NCI-H1417 (cell line): ENCODE measurements around the gene PTPRU.
A peak's percentile ranks its signal among the peaks of the same experiment; 100 is the strongest.

Experiments
- DNase-seq, 3 experiments: peaks; one replicate each; lab custom pipeline; 2025; lab: John Stamatoyannopoulos, UW

The PTPRU gene

DNA sequence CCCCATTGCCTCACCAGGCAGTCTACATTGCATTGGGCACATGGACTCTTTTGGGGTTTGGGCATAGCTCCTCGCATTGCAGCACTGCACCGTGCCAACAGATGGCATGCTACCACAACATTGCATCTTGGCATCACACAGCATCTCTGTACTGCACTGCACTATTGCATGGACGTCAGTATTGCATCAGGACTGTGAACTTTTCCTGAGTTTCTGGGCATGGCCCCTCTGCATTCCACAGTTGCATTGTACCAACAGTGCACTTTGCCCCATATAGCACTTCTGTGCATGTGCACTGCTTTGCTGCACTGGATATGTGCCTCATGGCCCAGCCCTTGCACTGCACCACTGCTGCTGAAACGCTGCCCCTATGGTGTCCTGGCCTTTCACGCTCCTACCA is 9.6 kb downstream of the PTPRU start:
- DNase-seq = peak; percentile 25 to 58 (median 25)

DNA sequence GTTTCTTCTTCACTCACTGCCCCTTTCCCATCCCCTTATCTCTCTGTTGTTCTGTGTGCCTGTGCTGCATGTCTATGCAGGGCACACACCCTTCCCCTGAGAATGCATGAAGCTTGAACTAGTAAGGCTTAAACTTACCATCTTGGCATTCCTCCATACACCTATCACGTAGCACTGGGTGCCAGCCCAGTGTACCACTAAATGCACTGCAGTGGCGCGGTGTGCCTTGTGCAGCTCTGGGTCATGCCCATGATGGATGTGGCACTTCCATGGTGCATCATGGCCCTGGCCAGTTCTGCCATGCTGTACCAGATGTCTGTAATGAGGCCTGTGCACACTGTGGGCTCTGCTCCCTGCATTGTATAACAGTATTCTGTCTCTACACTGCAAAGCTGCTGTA is 10.7 kb downstream of the PTPRU start:
- no peak for DNase-seq

DNA sequence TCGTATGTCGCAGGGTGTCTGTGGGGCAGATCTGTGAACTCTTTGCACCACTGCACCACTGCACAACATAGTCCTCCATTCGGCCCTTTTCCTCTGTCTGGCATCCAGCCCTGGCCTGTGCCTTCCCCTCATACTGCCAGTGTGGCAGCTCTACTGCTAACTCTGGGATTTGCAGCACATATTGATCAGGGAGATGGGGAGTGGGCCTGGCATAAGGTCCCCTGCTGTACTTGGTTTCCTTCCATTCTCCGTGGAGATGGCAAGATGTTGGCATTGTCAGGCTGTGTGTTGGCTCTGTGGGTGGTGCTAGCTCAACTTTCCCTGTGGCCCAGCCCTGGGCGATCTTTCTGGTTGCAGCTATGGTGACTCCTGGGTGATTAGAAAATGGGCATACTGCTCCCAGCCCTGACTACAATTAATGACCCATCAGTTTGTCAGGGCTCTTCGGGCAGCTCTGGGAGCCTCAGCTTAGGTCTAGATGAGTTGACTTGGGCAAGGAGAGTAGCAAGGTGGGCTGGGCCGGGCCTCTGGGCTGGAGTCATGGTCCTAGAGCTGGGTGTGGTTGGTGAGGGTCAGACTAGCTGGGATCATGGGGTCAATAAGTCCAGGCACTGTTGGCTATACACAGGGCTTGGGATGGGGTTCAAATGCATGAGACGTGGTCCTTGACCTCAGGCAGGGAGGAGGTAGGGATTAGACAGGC is 11.4 kb downstream of the PTPRU start:
- no peak for DNase-seq

DNA sequence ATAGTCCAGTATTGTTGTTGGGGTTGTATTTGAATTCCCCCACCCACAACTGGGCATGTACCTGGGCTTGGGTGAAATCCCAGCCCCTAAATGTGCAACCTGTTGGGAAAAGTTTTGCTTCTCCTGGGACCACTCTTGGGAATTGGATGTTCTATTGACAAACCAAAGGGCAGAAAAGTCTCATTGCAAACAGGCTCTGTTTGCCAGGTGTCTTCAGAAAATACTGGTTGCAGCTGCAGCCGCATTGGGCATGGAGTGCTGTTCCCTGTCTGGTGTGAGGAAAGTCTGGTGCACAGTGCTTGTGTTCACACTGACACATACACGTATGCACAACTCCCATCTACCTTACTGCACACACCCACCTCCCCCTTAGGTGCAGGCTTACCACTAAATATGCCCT is 12.1 kb downstream of the PTPRU start:
- DNase-seq = no peak

DNA sequence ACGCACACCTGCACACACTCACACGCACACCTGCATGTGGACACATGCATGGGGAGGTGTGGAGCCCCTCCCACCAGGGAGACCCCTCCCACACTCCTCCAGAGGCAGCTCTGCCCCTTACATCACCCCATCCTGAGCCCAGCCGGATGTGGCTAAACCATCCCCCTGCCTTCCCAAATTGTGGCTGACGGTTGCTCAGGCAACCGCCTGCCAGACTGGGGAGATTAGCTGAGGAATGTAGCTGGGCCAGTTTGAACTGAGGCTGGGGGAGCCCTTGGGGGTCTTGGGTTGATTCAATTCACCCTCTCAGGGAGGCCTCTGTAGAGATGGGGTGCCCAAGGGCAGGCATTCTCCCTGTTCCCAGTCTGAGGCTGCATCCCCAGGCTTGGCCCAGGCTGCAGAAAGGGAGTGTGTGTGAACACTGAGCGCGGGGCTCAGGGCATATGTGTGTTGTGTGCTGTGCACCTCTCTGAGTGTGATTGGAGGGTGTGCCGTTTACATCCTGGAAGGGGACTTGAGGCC is 12.9 kb downstream of the PTPRU start:
- DNase-seq = no peak

DNA sequence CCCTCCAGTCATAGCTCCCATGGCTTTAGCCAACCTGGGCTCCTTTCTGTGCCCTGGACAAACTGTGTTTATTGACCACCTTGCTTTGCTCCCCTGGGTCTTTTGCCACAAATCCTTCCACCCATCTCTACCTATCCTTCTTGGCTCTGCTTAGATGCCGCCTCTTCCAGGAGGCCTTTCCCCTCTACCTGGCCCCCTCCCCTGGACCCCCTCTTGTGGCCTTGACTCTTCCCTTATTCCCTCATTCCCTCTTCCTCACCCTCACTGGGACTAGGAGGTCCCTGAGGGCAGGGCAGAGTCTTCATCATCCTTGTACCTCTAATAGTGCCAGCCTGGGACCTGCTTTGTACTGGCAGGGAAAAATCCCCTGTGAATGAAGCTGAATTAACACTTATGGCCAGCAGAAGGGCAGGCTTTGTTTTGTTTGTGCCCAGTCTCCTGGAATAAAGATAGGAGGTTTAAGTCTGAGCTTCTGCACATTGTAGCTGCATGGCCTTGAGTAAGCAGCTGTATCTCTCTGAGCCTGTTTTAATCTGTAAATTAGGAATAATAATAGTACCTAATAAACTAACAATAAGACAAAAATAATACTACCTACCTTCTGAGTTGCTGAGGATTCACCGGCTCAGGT is 13.7 kb downstream of the PTPRU start:
- no peak for DNase-seq

DNA sequence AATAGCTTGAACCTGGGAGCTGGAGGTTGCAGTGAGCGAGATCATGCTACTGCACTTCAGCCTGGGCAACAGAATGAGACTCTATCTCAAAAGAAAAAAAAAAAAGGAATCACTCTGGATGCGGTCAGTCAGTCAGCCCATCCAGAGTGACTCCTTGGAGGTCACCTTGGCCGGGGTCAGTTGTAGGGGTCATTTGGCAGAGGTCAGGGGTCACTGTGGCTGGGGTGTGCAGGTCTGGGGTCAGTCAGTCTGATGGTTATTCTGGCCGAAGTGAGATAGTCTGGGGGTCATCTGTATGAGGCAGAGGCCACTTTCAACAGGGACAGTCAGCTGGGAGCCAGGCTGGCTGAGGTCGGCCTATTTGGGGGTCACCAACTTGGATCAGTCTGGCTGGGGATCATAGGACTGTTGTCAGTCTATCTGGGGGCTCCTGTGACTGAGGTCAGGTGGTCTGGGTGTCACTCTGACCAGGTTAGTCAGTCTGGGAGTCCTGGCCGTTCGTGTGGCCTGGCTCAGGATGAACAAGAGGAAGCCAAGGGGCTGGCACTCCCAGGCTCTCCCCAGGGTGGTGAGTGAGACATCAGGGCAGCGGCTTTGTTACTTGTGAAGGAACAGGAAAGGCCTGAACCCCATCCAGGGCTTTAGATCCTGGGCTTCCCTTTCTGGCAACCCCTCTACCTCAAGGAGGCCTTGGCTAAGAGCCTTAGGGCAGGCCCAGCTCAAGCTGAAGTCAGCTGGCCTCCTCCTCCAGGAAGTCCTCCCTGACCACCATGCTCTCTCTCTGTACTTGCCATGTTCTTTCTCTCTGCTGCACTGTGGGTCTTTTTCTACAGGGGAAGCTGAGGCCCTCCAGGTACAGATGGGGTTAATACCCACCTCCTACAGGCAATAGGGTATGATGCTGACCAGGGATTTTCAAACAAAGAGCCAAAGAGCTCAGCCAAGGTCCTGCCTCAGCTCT is 15.1 kb downstream of the PTPRU start:
- DNase-seq = no peak

DNA sequence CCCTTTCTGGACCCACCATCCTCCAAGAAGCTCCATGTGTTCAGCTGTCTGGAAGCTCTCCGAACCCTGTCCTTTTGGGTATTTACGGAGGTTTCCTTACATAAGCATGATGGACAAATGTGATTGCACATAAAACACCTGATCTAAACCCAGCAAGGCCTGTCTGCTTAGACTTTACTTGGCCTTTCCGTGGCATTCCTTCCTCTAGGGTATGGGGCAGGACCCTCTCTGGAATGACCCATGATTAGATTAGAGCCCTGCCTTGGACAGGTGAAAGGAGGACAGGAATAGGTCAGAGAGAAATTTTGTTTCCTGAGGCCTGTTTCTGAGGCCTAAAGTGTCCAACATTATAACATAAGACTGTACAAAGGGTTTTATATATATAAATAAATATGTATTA is 16.9 kb downstream of the PTPRU start:
- no peak for DNase-seq

DNA sequence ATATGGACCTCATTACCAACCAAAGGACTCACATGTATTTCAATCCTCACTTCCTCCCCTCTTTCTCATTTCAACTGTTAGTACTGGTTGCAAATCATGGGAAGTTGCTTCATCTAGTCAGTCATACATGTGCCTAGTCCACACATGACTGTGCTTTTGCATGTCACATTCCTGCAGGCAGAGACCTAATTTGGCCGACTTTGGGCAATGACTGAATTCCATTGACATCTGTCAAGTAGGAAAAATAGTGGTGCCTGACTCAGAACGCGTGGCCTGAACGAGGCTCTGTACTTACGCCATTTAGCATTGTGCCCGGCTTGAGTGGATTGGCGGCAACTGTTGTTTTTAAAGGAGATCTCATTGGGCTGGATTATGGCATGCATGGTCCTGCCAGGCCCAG is 18.0 kb downstream of the PTPRU start:
- DNase-seq = no peak

DNA sequence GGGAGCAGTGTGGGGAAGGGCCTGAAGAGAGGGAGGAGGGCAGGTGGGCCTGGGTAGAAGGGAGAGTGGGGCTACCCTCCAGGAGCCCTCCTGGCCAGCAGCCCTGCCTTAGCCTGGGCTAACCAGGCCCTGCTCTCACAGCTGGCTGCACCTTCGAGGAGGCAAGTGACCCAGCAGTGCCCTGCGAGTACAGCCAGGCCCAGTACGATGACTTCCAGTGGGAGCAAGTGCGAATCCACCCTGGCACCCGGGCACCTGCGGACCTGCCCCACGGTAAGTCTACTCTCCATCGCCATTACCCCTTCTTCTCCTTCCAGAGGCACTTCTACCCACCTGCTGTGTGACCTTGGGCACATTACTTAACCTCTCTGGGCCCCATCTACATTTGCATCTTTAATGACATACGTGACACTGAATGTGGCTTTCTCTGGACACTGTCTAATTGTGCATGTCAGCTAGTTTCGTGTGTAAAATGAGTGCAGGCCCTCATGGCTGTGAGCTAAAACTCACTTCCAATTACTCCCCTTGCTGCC is 18.9 kb downstream of the PTPRU start:
- DNase-seq = no peak

DNA sequence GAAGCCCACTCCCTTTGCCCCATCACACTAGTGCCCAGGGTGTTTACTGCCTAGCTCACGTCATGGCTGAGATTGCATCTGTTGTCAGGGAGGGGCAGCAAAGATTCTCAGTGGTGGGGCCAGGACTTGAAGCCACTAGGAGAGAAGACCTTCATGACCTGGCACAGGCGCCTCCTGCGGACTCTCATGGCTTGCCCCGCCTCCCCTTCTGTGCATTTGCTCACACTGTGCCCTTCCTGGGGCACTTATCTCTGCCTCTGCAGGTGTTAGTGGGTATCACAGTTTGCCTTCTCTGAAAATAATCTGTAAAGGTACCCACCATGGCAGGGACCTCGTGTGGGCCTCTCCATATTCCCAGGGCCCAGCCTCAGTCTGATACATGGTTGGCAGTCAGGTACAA is 20.1 kb downstream of the PTPRU start:
- DNase-seq = peak in 1 of 3 experiments; percentile 30

DNA sequence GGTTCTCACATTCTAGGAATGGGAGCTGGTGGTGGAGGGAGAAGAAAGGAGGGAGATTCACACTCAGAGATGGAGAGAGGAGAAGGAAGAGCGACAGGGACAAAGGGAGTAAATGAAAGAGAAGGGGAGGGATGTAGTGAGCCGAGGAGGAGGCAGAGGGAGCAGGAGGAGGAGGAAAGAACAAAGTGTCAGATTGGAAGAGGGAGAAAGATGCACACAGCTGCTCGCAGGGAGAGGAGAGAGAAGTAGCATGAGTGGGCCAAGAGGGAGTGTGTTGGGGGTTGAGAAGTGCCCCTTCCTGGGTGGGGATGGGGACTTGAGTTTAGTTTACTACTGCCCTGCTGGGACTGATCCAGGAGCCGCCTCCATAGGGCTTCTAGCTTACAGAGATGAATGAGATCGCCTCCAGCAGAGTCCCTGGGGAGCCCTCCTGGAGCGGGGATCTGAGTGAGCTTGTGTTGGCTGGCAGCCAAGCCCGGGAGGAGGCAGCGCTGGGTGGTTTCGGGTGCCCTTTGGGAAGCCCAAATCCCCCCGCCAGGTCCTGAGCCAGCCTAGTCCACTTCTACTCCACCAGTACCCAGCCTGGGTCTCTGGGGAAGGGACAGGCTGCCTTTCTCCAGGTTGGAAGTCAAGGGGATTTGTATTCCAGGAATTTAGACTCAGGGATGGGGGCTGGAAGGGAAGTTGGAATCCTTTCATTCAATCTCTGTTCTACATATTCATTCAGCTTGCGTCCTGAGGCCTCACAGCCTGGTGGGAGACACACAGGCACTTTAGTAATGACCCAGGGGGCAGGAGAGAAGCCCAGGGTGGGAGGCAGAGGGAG is 20.9 kb downstream of the PTPRU start:
- peak; percentile 16 to 78 (median 72) for DNase-seq

DNA sequence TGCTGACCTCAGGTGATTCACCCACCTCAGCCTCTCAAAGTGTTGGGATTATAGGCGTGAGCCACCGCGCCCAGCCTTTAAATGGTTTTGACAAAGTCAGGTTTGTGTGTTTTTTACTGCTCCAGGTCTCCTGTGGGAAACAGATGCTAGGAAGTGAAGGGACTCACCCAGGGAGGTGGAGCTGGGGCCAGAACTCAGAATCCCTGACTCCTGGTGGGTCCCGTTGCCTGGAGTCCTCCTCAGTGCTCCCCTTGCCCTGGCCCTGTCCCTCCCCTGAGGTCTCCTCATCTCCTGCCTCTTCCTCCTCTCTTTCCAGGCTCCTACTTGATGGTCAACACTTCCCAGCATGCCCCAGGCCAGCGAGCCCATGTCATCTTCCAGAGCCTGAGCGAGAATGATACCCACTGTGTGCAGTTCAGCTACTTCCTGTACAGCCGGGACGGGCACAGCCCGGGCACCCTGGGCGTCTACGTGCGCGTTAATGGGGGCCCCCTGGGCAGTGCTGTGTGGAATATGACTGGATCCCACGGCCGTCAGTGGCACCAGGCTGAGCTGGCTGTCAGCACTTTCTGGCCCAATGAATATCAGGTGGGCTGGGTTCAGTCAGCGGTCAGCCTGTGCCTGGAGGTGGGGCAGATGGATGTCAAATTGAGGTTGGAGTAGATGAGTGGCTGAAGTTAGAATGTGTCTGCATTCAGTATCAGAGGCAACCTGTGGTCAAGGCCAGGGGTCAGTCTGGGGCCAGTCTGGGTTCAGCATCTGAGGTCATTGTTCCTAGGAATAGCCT is 22.1 kb downstream of the PTPRU start:
- DNase-seq = no peak

DNA sequence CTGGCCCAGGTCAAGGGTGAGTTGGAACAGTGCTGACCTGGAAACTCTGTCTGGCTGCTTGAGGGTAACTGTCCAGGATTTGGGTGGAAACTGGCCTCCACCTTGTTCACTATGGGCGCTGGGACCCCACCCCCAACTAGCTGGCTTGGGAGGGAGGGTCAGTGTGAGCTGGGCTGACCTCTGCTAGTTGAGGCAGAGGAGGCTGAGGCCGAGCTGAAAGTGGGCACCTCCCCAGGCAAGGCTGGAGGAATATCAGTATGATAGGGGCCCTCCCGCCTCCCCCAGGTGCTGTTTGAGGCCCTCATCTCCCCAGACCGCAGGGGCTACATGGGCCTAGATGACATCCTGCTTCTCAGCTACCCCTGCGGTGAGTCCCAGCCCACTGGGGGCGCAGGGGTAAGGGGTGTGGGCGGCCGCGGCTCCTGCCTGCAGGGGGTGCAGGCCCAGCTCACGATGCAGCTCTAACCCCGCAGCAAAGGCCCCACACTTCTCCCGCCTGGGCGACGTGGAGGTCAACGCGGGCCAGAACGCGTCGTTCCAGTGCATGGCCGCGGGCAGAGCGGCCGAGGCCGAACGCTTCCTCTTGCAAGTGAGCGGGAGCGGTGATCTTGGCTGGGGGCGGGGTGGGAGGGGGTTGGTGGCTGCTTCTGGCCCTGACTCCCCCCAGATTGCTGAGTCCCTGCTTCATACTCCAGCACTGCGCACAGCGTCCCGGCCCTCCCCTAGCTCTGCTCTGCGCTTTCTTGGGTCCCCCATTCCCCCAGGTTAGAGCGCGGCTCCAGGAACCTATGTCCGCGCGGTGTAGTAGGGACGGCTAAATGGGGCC is 22.9 kb downstream of the PTPRU start:
- DNase-seq = no peak

DNA sequence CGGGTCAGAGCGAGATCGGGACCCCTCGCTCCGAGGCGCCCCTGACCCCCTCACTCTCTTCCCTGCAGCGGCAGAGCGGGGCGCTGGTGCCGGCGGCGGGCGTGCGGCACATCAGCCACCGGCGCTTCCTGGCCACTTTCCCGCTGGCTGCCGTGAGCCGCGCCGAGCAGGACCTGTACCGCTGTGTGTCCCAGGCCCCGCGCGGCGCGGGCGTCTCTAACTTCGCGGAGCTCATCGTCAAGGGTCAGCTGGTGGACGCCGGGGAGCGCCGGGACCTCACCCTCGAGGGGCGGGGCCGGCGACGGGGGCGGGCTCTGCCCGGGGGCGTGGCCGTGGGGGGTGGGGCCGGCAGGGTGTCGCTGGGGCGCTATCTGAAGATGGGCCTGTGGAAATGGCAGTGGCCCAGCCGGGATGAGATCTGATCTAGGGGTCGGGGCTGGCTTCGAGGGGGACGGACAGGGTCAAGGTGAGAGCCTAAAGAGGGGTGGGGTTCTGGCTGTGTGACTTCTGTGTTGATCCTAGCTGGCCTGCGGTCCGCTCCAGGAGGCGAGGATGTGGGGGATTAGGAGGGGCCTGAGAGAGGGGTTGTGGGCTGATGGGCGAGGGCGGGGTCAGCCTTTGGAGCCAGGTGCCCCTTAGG is 23.6 kb downstream of the PTPRU start:
- DNase-seq = no peak

DNA sequence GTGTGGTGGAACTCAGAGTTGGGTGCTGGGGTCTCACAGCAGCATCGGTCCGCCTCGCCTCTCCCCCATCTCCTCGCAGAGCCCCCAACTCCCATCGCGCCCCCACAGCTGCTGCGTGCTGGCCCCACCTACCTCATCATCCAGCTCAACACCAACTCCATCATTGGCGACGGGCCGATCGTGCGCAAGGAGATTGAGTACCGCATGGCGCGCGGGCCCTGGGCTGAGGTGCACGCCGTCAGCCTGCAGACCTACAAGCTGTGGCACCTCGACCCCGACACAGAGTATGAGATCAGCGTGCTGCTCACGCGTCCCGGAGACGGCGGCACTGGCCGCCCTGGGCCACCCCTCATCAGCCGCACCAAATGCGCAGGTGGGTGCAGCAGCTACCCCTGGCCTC is 24.2 kb downstream of the PTPRU start:
- DNase-seq = no peak

DNA sequence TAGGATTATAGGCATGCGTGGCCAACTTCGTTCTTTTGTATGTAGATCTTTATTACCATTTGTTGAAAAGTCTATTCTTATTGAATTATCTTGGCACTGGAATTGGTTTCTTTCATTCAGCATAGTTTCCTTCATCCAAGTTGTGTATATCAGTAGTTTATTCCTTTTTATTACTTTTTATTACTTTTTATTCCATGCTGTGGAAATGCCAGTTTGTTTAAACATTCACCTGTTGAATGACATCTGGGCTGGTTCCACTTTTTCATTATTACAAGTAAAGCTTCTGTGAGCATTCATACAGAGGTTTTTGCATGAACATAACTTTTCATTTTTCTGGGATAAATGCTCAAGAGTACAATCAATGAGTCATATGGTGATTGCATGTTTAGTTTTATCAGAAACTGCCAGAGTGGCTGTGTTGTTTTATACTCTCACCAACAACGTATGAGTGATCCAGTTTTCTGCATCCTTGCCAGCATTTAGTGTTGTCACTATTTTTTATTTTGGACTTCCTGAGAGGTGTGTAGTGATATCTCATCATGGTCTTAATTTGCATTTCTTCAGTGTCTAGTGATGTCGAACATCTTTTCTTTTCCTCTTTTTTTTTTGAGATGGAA is 28.6 kb downstream of the PTPRU start:
- no peak for DNase-seq

DNA sequence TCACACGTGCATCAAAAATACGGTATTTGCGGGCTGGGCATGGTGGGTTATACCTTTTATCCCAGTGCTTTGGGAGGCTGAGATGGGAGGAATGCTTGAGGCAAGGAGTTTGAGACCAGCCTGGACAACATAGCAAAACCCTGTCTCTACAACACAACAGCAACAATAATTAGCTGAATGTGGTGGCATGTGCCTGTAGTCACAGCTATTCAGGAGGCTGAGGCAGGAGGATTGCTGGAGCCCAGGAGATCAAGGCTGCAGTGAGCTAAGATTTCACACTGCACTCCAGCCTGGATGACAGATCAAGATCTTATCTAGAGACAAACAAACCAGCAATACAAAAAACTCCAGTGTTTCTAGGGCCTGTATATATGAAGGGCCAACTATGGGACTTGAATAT is 30.6 kb downstream of the PTPRU start:
- DNase-seq = no peak
